Stimulated activated CD4-positive, alpha-beta T cell treated with anti-CD3 and anti-CD28 coated beads, Interleukin-15, amount 100 ng/mL, for 24 hours (primary cell): ENCODE results near the gene KRTAP4-16.
"Not testable (repeated sequence)": the region's sequence is repeated elsewhere in the genome, so short reads cannot be mapped to it uniquely, and the experiment has no call there.

ENCODE experiments used
- DNase-seq: peaks from one replicate; pipeline ENCODE4 v3.0.0-alpha.2; 2020

The KRTAP4-16 gene

GRCh38 chr17:41118721-41119120, 16.7 kb upstream of the KRTAP4-16 start:
- DNase-seq = no peak

DNA sequence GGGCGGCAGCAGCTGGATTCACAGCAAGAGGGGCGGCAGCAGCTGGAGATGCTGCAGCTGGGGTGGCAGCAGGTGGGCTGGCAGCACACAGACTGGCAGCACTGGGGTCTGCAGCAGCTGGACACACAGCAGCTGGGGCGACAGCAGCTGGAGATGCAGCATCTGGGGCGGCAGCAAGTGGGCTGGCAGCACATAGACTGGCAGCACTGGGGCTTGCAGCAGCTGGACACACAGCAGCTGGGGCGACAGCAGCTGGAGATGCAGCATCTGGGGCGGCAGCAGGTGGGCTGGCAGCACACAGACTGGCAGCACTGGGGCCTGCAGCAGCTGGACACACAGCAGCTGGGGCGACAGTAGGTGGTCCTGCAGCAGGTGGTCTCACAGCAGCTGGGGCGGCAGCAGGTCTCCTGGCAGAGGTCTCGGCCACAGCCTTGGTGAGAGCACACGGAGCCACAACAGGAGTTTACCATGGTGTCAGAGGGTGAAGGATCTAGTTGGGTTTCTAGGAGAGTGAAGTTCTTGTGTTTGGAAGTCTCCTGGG, 15.9 kb upstream of the KRTAP4-16 start, which contains the start of gene KRTAP4-11:
TSS of gene KRTAP4-11 (minus strand) at position 528 of the 541 bp plus-strand sequence. CDS start at position 470, 58 bp downstream.
- not testable (repeated sequence) for DNase-seq

- no peak for DNase-seq
Observed at GRCh38 chr17:41116297-41116696, 14.3 kb upstream of the KRTAP4-16 start.

- no peak for DNase-seq
Observed at GRCh38 chr17:41111151-41111885, 9.3 kb upstream of the KRTAP4-16 start.

DNA sequence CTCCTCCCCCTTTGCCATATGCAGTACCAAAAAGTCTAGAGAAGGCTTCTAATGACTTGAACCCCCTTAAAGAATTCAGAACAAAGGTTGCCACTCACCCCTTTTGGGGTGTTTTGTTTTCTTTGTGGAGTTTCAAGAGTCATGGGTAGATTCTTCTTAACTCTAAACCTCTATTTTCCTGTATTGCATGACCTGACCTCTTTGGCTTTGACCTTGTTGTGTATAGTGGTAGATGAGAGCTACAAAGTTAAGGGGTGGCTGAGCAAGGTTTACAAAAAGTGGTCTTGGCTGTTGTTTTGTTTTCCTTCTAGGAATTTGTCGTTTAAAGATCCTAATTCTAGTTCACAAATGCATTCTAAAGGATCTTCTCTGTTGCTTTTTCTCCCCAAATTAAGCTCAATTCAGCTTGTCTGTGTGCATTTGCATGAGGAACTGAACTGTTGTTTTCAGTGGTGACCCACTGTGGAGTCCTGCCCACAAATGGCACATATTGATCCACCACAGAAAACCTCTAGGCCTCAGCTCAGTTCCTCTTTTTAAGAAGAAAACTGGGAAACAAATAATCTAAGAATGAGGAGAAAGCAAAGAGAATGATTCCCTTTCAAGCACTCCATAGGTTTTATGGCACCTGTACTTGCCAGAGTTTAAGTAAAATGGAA, 6.8 kb upstream of the KRTAP4-16 start:
- DNase-seq = not testable (repeated sequence)

DNA sequence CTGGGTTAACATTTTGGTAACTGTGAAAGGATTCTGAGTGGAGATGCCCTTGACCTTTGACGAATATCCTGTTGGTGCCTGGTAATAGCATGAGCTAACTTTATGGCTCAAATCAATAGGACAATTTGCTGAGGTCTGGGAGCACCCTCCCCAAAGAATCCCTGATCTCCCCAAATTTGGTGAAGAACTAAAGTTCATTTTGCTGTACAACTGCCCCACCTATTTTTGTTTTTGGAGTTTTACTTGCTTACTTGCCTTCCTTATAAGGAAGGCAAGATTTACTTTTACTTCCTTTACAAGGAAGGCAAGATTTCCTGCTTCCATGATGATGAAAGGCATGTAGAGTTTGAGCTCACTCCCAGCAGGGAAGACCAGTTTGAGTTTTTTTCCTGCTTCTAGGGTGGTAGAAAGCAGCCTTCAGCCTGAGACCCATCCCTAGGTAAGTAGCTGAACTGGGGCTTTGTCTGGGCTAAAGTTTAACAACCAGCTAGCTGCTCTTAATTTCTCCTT, 6.0 kb upstream of the KRTAP4-16 start:
- DNase-seq = no peak

DNA sequence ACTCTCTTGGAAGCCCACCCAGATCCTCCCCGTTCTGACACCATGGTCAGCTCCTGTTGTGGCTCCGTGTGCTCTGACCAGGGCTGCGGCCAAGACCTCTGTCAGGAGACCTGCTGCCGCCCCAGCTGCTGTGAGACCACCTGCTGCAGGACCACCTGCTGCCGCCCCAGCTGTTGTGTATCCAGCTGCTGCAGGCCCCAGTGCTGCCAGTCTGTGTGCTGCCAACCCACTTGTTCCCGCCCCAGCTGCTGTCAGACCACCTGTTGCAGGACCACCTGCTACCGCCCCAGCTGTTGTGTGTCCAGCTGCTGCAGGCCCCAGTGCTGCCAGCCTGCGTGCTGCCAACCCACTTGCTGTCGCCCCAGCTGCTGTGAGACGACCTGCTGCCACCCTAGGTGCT, 3.3 kb upstream of the KRTAP4-16 start, which contains the start of gene KRTAP4-9:
TSS of gene KRTAP4-9 (plus strand) at position 43 of the 400 bp plus-strand sequence. CDS start at position 43, 0 bp downstream.
- not testable (repeated sequence) for DNase-seq

GRCh38 chr17:41104386-41105038, 2.5 kb upstream of the KRTAP4-16 start:
- DNase-seq = not testable (repeated sequence)

GRCh38 chr17:41103896-41104295, 1.9 kb upstream of the KRTAP4-16 start:
- no peak for DNase-seq

DNA sequence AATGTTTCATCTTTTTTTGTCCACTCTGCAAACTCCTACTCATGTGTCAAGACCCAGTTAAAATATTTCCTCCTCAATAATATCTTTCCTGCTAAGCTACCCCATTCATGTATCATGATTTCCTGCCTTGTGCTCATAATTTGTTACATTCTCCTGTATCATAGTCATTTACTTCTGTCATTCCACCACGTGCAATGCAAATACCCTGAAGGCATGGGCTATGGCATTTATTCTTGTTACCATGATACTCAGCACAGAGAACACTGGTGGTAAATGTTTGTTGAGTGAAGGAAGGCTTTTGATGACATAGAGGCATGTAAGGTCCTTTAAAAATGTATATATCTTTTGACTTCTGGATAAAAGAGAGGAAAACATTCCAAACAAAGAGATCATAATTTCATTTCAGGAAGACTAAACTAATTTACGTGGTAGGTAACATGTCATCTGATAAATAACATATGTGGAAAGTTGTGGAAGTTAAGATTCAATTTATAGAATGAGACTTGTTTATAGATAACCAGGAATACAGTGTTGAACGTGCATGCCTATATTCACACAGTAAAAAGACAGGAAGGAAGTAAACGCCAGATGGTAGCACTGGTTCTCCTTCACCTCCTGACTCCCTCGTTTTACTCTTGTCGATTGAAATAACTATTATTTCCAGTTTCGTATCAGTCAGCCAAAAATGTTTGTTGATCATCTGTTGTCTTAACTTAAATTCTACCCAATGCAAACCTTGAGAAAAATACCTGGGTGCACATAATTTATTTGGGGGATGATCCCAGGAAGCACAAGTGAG, 2.1 kb downstream of the KRTAP4-16 start:
- DNase-seq = not testable (repeated sequence)

GRCh38 chr17:41098481-41098880, 3.5 kb downstream of the KRTAP4-16 start:
- DNase-seq = no peak

- no peak for DNase-seq
Observed at GRCh38 chr17:41098042-41098441, 4.0 kb downstream of the KRTAP4-16 start, which contains the start of gene KRTAP4-8. KRTAP4-8 (minus strand) TSS chr17:41098142; CDS start chr17:41098084, 58 bp downstream.

- no peak for DNase-seq
Observed at GRCh38 chr17:41096055-41096454, 6.0 kb downstream of the KRTAP4-16 start.

DNA sequence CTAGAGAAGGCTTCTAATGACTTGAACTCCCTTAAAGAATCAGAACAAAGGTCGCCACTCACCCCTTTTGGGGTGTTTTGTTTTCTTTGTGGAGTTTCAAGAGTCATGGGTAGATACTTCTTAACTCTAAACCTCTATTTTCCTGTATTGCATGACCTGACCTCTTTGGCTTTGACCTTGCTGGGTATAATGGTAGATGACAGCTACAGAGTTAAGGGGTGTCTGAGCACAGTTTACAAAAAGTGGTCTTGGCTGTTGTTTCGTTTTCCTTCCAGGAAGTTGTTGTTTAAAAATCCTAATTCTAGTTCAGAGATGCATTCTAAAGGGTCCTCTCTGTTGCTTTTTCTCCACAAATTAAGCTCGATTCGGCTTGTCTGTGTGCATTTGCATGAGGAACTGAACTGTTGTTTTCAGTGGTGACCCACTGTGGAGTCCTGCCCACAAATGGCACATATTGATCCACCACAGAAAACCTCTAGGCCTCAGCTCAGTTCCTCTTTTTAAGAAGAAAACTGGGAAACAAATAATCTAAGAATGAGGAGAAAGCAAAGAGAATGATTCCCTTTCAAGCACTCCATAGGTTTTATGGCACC, 13.2 kb downstream of the KRTAP4-16 start:
- DNase-seq = not testable (repeated sequence)

DNA sequence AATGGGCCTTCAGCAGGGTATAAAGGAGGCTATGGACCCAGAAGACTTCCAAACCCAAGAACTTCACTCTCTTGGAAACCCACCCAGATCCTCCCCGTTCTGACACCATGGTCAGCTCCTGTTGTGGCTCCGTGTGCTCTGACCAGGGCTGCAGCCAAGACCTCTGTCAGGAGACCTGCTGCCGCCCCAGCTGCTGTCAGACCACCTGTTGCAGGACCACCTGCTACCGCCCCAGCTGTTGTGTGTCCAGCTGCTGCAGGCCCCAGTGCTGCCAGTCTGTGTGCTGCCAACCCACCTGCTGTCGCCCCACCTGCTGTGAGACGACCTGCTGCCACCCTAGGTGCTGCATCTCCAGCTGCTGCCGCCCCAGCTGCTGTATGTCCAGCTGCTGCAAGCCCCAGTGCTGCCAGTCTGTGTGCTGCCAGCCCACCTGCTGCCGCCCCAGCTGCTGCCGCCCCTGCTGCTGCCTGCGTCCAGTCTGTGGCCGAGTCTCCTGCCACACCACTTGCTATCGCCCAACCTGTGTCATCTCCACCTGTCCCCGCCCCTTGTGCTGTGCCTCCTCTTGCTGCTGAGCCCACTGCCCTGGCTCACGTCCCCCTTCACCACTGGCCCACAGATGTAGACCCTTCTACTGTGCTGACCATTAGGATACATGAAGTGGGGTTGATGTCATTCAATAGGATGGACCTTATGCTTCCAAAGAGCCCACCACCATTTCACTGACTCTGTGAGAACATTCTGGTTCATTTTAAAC, 17.7 kb downstream of the KRTAP4-16 start, which contains the start of gene KRTAP4-7:
TSS of gene KRTAP4-7 (plus strand) at position 51 of the 757 bp plus-strand sequence. CDS start at position 108, 57 bp downstream.
- not testable (repeated sequence) for DNase-seq

DNA sequence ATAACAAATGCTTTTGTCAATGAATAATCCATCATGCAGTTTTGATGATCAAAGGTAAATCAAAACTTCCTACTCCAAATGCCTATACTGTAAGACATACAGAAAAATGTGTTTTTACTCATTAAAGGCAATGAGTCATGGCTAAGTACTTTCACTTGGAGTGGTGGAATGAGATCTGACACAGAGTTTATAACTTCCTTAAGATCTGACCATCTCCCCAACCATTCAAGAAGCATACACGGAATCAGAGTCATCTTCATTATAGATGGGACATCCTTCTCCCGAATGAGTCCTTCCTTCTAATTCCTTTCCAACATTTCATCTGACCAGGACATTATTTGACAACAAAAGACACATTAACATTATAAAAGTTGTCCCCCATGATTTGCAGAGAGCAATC, 18.6 kb downstream of the KRTAP4-16 start:
- DNase-seq = not testable (repeated sequence)

DNA sequence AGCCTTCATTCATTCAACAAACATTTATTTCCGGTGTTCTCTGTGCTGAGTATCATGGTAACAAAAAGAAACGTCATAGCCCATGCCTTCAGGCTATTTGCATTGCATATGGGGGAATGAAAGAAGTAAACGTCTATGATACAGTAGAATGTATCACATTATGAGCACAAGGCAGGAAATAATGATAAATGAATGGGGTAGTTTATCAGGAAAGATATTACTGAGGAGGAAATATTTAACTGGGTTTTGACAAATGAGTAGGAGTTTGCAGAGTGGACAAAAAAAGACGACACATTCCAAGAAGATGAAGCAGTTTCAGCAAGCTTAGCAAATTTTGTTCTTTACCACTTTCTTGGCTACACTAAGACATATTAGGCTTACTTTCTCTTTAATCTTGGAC, 19.4 kb downstream of the KRTAP4-16 start:
- no peak for DNase-seq

- DNase-seq = no peak
Observed at GRCh38 chr17:41076788-41077187, 25.2 kb downstream of the KRTAP4-16 start.

DNA sequence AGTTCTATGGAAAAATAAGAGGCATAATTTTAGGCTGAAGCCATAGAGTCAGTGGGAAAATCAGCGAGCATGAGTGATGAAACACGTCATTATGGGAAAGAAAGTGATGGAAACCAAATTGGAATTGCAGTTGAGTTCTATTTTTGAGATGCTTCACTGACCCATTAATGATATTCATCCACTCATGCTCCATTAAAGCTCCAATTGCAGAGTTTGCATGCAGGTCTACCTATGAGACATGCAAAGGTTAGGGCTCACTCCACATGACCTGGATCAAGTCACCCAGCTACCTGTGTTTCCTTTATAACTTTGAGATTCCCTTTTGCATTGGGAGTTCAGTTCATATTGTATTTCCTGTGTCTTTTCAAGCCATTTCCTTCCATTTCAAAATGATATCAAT, 28.3 kb downstream of the KRTAP4-16 start:
- no peak for DNase-seq

DNA sequence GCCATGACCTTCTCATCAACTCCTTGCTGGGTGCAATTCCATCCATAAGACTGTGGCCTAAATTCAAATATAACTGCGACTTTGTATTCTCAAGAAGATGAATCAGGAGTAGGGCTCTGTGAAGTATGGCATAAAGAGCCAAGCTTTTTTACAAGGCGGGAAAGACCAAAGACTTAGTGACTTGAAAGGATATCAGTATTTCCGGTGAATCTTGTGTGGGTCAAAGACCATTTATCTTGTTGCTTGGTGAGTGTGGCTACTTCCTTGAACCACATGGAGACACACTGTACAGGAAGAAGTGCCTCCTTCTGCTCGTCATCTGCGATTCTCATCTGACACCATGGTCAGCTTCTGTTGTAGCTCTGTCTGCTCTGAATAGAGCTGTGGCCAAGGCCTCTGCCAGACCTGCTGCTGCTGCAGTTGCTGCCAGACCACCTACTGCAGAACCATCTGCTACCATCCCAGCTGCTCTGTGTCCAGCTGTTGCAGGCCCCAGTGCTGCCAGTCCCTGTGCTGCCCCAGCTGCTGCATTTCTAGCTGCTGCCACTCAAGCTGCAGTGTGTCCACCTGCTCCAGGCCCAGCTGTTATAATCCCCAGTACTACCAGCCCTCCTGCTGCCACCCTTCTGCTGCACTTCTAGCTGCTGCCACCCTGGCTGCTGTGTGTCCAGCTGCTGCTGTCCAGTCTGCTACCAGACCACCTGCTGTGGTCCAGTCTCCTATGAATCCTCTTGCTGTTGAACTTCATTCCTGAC, 30.2 kb downstream of the KRTAP4-16 start:
- no peak for DNase-seq
